ENCODE data around the gene MYOZ3.

The MYOZ3 gene

GRCh38 chr5:150700594-150701377 is 39.7 kb downstream of the MYOZ3 start, which contains the start of gene RBM22:
RBM22 (minus strand) TSS chr5:150701062; CDS start chr5:150700985, 77 bp downstream.
- DNase-seq (ENCODE audit: low read depth) = peak; percentile 85

- no peak for DNase-seq (ENCODE audit: low read depth)
Observed at GRCh38 chr5:150703762-150704161, 42.7 kb downstream of the MYOZ3 start.

GRCh38 chr5:150706776-150707390 is 45.8 kb downstream of the MYOZ3 start:
- no peak for DNase-seq (ENCODE audit: low read depth)

GRCh38 chr5:150710165-150710564 is 49.1 kb downstream of the MYOZ3 start:
- no peak for DNase-seq (ENCODE audit: low read depth)

- no peak for DNase-seq (ENCODE audit: low read depth)
Observed at GRCh38 chr5:150723845-150724244, 62.8 kb downstream of the MYOZ3 start.

Measured in stimulated activated CD8-positive, alpha-beta memory T cell treated with anti-CD3 and anti-CD28 coated beads, Interleukin-15, amount 100 ng/mL, for 1 hour (primary cell).